GM21381 (cell line): Measurements from ENCODE around the gene ZNG1B.
"Not testable (repeated sequence)": the region's sequence is repeated elsewhere in the genome, so short reads cannot be mapped to it uniquely, and the experiment has no call there.

Experiments
- ATAC-seq: cut with Tn5 transposase; IDR thresholded peaks from one replicate; pipeline ENCODE4 v1.9.1; 2021; ENCODE audit warnings: mild to moderate bottlenecking, moderate library complexity; ENCODE audit not compliant: unreplicated experiment

The ZNG1B gene

GRCh38 chr2:113503094-113504042 is 65.9 kb downstream of the ZNG1B start:
- ATAC-seq = peak; percentile 66

- not testable (repeated sequence) for ATAC-seq
Measured at GRCh38 chr2:113504081-113504480, 66.6 kb downstream of the ZNG1B start.

- not testable (repeated sequence) for ATAC-seq
Measured at GRCh38 chr2:113507394-113508140, 70.1 kb downstream of the ZNG1B start.

GRCh38 chr2:113508187-113508586 is 70.7 kb downstream of the ZNG1B start:
- not testable (repeated sequence) for ATAC-seq

DNA sequence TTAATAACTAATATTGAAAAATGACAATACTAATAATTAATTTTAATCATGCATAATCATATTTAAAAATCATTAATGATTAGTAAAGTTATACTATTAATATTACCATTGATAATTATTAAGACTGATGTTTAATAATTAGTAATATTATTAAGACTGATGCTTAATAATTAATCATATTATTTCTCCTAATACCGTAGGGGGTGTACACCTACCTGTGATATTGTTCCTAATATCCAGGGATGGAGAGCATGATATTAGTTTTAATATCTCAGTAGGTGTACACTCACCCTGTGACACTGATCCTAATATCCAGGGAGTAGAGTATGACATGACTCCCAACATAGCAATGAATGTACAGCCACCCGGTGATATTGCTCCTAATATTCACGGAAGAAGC is 73.4 kb downstream of the ZNG1B start:
- not testable (repeated sequence) for ATAC-seq

DNA sequence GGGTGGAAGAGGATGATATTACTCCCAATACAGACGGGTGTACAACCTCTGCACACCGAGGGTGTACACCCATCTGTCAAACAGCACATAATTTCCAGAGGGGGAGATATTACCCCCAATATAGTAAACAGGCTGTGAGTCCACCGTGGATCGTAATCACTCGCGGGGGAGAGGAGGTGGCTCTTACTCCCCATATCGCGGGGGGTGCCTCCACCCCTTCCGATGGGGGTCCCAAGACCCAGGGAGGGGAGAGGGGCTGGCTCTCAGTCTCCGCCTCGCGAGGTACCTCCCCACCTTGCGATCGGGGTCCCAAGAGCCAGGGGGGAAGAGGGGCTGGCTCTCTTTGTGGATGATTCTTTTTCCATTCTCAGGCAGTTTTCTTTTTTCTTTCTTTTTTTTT is 74.4 kb downstream of the ZNG1B start:
- ATAC-seq = not testable (repeated sequence)

- not testable (repeated sequence) for ATAC-seq
Measured at GRCh38 chr2:113515457-113515856, 78.0 kb downstream of the ZNG1B start.

DNA sequence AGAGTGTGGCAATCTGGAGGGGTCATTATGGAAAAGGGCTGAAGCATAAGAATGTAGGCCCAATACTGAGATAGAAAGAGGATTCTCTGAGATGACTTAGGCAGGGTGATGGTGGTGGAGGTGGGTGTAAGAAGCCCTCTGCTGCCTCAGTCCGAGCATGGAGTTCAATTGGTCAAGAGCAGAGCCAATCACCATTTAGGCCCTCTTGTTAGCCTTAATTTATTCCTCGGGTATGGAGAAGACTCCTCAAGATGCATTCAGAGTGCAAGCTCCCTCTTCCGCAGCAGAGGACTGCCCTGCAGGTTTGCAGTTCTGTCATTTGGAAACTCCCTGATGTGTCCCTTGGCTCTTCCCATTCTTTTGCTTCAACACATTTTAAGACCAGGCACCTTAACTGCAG is 78.5 kb downstream of the ZNG1B start:
- ATAC-seq = not testable (repeated sequence)

DNA sequence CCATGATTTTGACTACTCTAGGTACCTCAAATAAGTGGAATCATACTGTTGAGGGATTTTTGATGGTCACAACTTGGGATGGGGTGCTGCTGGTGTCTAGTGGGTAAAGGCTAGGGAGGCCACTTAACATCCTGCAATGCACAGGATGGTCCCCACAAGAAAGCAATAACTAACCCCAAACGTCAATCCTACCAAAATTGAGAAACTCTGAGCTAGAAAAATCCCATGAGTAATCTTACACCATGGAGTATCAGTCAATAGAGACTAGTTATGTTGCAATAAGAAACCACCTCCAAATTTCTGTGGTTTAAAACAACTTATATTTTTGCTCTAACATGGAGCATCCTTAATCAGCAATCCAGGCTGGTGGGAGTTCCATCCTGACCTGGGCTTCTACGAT is 79.5 kb downstream of the ZNG1B start:
- not testable (repeated sequence) for ATAC-seq

DNA sequence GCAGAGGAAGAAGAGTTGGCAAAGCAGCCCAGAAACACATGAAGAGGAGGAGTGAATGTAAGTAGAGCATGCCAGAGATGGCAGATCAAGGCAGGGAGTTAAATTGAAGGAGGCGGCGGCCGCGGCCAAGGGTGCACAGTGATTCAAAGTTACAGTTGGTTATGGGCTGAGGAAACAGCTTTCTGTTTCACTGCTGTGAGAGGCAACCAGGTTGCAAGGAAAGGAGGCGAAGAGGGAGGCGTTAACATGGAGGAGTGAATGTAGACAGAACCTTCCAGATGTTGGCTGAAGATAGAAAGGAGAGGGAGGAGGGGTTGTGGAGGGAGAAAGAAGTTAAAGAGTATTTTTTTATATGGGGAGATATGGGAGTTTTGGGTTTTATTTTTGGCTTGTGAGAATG is 83.3 kb downstream of the ZNG1B start:
- not testable (repeated sequence) for ATAC-seq

GRCh38 chr2:113521492-113521891 is 84.0 kb downstream of the ZNG1B start:
- ATAC-seq = not testable (repeated sequence)

DNA sequence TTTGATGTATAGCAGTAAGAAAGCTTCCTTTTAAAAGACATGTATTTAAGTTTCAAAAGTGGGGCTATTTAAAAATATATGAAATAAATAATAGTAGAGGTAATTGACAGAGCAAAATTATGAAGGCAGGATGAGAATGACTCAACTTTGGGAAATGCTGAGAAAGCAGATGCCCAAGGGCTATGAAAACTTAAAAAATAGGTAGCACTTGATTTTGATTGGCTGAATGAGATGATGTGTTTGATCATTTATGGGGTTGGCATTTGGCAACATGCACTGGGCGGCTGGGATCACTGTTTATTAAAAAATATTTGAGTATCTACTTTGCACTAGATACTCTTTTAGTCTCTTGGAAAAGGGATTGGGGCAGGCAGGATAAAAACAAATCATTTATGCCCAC is 87.5 kb downstream of the ZNG1B start:
- not testable (repeated sequence) for ATAC-seq

GRCh38 chr2:113527350-113528045 is 90.0 kb downstream of the ZNG1B start:
- ATAC-seq = peak; percentile 78

DNA sequence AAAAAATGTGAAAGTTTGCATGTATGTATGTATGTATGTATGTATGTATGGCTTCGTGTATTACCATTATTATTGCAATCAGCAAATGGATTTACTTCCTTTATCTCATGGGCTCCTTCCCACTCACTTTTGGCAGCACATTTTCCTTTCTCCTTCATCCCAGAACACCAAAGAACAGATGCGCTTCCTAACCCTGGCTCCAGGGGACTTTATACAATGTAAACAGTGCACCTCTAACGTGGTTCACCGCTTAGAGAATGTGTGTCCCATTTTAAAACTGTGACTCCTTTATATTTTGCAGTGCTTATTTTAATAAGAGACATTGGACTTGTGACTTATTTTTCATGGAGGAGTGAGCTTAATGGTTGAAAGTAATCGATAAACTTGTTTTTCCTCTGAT is 90.6 kb downstream of the ZNG1B start:
- ATAC-seq = not testable (repeated sequence)

- not testable (repeated sequence) for ATAC-seq
Measured at GRCh38 chr2:113528904-113529303, 91.4 kb downstream of the ZNG1B start.

DNA sequence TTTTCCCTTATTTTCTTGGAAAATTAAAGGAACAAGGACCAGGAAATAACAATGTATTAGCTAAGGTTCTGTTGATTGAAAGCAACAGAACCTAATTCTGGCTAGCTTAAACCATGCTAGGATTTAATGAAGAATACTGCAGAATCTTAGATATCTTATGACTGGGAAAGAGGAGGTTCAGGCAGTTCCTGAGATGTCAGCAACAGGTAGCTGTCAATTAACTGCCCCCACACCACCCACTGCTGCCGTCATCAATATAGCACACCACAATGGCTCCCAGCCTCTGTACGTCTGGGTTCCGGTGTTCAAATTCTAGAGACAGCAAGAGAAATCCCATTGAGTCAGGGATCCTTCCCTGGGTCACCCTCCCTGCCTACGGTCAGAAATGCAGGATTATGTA is 95.5 kb downstream of the ZNG1B start:
- not testable (repeated sequence) for ATAC-seq

DNA sequence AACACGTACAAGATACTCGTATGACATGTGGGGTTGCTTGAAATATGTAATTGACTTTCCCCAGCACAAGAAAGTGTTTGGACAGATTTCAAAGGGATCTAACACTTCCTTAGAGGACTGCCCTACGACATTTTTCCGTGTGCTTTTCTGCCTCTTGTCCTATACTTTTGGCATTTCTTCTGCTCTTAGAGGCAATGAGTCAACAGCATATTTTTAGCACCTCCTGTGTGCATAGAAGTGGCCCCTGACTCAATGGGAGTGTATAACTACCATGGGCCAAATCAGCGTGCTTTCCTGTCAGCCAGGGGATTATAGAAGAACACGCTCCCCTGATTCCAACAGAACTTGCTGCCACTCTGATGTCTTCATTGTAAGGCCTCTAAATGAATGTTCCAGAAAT is 99.1 kb downstream of the ZNG1B start:
- ATAC-seq = not testable (repeated sequence)

DNA sequence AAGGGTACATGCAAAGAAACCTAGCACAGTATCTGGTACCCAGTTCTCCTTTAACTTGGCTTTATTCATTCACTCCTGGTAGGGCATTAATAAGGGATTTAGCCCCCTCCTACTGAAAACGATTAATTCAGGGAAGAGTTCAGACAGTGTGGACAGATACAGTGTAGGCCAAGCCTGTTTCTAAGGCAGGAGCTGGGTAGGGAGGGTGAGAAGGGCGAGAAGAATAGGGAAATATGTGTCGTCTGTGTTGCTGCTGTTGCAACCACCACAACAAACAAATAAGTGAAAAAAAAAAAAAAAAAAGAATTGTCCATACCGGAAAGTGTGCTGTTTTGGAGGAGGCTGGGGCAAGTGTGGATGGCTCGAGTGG is 103.3 kb downstream of the ZNG1B start:
- ATAC-seq = not testable (repeated sequence)

GRCh38 chr2:113541204-113541975 is 103.9 kb downstream of the ZNG1B start:
- not testable (repeated sequence) for ATAC-seq

DNA sequence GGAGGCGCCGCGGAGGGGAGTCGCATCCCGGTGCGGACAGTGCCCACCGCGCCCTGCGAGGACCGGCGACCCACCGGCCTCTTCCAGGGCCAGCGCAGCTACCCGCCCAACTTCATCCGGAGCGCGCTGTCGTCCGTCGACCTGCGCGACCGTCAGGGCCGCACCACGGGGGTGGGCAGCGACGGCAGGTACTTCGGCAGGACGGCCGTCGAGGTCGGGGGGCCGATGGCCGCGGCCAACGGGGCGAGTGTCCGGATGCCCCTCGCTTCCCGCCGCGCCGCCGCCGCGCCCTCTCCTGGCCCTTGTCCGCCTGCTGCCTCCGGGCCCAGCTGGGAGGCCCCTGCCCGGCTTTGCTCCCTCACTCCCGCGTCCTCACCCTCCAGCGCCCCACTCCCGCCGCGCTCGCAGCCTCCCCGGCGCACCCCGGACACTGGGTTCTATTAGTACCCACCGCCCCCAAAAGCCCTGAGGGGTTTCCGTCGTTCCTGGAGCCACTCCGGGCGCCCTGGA is 104.5 kb downstream of the ZNG1B start:
- ATAC-seq = not testable (repeated sequence)
